Thyroid gland (tissue), 4 donors: Measurements from ENCODE around the gene UBC.

Source experiments
- CTCF ChIP-seq, 6 experiments: fragments of 200-600 bp in 3 of 6; fragments of 450-650 bp in 3 of 6; sonication (generic) in 3 of 6; IDR thresholded peaks; one replicate each; pipeline ENCODE4 v1.5.1; 2016 to 2019; ENCODE audit warnings: antibody characterized with exemption in 6 of 6, mild to moderate bottlenecking in 2 of 6, inconsistent platforms in 1 of 6, moderate library complexity in 1 of 6
- POLR2A ChIP-seq, 2 donors: fragments of 450-650 bp; IDR thresholded peaks; one replicate each; pipeline ENCODE4 v1.6.1; 2017; ENCODE audit warnings: antibody characterized with exemption in 2 of 2, mild to moderate bottlenecking in 2 of 2, moderate library complexity in 1 of 2

- no peak for TF ChIP-seq CTCF (IDR thresholded peaks at IDR 0.05)
- TF ChIP-seq POLR2A (IDR thresholded peaks at IDR 0.05): no peak
These were observed 24.1 kb upstream of the UBC start for GRCh38 chr12:124938587-124938986.
